ENCODE data around the gene MC1R.

- TF ChIP-seq, protein P1, sequence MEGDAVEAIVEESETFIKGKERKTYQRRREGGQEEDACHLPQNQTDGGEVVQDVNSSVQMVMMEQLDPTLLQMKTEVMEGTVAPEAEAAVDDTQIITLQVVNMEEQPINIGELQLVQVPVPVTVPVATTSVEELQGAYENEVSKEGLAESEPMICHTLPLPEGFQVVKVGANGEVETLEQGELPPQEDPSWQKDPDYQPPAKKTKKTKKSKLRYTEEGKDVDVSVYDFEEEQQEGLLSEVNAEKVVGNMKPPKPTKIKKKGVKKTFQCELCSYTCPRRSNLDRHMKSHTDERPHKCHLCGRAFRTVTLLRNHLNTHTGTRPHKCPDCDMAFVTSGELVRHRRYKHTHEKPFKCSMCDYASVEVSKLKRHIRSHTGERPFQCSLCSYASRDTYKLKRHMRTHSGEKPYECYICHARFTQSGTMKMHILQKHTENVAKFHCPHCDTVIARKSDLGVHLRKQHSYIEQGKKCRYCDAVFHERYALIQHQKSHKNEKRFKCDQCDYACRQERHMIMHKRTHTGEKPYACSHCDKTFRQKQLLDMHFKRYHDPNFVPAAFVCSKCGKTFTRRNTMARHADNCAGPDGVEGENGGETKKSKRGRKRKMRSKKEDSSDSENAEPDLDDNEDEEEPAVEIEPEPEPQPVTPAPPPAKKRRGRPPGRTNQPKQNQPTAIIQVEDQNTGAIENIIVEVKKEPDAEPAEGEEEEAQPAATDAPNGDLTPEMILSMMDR (IDR thresholded peaks at IDR 0.05), result no peak
- TF ChIP-seq POLR2AphosphoS5 (IDR thresholded peaks at IDR 0.05), result no peak
Observed at GRCh38 chr16:89890886-89891657, 27.6 kb upstream of the MC1R start.

Measured in stomach (tissue), 4 donors.